GM12892 (cell line): ENCODE results near the gene MUC6.

Source experiments
- POLR2A ChIP-seq: IDR thresholded peaks from 2 replicates; pipeline ENCODE4 v1.6.1; 2011; ENCODE audit warnings: low read depth, low read length, control low read depth
- POLR2AphosphoS5 ChIP-seq: IDR thresholded peaks from 2 replicates; pipeline ENCODE4 v1.6.1; 2011; ENCODE audit warnings: low read depth, low read length, control low read depth
- TAF1 ChIP-seq: IDR thresholded peaks from 2 replicates; pipeline ENCODE4 v1.6.1; 2011; ENCODE audit warnings: low read depth, mild to moderate bottlenecking, control low read depth, low read length, borderline replicate concordance

- TF ChIP-seq POLR2A = no peak
- no peak for TF ChIP-seq TAF1
- no peak for TF ChIP-seq POLR2AphosphoS5
These were observed 5.0 kb upstream of the MUC6 start for GRCh38 chr11:1041471-1041870.
